ENCODE data around the gene LRRC26. TPM values are rescaled to one million over a fixed set of nuclear protein-coding genes. Genes with fewer than 3 reads are reported as not detected.

Gene LRRC26
- total RNA-seq, 1 donor = not detected

DNA sequence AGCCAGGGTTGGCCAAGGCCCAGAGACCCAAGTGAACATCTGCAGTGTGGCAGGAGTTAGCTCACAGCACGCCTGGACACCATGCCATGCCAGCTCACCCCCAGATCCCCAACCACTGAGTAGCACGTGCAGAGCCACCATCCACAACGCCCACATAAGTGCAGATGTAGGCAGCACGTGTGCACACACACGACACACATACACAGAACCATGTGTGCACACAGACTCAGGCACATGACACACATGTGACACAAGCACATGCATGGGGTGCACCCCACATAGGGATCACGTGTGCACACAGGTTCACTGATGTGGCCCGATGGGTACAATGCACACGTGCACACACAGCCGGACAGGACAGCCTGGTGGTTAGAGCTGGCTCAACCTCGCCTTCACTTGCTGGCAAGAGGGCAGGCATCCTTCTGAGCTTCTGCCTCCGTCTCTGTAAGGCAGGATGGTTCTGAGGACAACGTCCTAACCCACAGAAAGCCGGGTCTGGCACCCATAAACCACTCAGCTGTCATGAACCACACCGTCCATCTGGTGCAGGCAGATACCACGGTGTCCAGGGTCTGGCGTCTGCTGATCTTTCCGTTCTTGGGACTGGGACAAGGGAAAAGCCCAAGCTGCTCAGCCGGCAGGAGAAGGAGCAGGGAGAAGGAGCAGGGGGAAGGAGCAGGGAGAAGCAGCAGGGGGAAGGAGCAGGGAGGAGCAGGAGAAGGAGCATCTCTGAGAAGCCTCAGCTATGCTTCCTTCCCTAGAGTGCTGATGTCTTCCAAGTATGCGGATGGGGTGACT lies 12.0 kb downstream of the LRRC26 start:
- no peak overlapping the region for H3K4me3 ChIP-seq (ENCODE audit: low read depth, low read length)
- TF ChIP-seq, protein P1, sequence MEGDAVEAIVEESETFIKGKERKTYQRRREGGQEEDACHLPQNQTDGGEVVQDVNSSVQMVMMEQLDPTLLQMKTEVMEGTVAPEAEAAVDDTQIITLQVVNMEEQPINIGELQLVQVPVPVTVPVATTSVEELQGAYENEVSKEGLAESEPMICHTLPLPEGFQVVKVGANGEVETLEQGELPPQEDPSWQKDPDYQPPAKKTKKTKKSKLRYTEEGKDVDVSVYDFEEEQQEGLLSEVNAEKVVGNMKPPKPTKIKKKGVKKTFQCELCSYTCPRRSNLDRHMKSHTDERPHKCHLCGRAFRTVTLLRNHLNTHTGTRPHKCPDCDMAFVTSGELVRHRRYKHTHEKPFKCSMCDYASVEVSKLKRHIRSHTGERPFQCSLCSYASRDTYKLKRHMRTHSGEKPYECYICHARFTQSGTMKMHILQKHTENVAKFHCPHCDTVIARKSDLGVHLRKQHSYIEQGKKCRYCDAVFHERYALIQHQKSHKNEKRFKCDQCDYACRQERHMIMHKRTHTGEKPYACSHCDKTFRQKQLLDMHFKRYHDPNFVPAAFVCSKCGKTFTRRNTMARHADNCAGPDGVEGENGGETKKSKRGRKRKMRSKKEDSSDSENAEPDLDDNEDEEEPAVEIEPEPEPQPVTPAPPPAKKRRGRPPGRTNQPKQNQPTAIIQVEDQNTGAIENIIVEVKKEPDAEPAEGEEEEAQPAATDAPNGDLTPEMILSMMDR (IDR thresholded peaks at IDR 0.05; ENCODE audit: insufficient read depth, low read depth, low read length) = no peak
- DNase-seq (ENCODE audit: low read depth) = no peak

DNA sequence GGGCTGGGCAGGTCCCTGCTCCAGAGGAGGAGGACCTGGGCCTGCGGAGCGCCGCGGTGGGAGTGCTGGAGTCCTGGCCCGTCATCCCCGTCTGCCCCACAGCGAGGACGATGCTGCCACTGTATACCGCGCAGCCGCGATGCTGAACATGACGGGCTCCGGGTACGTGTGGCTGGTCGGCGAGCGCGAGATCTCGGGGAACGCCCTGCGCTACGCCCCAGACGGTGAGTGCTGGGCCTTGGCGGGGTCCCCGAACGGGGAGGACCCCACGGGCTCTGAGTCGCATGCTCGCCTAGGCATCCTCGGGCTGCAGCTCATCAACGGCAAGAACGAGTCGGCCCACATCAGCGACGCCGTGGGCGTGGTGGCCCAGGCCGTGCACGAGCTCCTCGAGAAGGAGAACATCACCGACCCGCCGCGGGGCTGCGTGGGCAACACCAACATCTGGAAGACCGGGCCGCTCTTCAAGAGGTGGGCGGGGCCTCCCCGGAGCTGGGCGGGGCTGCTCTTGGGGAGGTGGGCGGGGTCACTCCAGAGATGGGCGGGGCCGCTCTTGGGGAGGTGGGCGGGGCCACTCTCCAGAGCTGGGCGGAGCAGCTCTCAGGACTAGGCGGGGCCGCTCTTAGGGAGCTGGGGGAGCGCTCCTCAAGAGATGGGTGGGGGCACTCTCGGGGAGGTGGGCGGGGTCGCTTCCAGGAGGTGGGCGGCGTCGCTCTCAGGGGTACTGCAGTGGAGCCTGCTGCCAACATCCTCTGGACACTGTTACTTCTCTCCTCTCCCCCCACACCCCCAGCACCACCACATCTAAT lies 13.1 kb downstream of the LRRC26 start:
- DNase-seq (ENCODE audit: low read depth) = peak; percentile 59
- TF ChIP-seq, protein P1 (IDR thresholded peaks at IDR 0.05; ENCODE audit: insufficient read depth, low read depth, low read length) = no peak
- peak overlapping the region; percentile 46 for H3K4me3 ChIP-seq (ENCODE audit: low read depth, low read length)

DNA sequence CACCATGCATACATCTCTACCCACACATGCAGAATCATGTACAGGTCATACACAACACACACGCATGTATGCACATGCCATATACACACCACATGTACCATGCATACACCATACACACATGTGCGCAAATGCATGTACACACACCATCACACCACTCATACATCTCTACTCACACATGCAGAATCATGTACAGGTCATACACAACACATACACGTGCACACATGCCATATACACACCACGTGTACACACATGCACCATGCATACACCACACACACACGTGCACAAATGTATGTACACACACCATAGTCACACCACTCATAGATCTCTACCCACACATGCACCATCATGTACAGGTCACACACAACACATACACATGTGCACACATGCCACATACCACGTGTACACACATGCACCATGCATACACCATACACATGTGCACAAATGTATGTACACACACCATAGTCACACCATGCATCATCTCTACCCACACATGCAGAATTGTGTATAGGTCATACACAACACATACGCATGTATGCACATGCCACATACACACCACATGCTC lies 16.9 kb downstream of the LRRC26 start:
- no peak overlapping the region for H3K4me3 ChIP-seq (ENCODE audit: low read depth, low read length)
- DNase-seq (ENCODE audit: low read depth) = no peak
- TF ChIP-seq, protein P1 (IDR thresholded peaks at IDR 0.05; ENCODE audit: insufficient read depth, low read depth, low read length) = no peak

DNA sequence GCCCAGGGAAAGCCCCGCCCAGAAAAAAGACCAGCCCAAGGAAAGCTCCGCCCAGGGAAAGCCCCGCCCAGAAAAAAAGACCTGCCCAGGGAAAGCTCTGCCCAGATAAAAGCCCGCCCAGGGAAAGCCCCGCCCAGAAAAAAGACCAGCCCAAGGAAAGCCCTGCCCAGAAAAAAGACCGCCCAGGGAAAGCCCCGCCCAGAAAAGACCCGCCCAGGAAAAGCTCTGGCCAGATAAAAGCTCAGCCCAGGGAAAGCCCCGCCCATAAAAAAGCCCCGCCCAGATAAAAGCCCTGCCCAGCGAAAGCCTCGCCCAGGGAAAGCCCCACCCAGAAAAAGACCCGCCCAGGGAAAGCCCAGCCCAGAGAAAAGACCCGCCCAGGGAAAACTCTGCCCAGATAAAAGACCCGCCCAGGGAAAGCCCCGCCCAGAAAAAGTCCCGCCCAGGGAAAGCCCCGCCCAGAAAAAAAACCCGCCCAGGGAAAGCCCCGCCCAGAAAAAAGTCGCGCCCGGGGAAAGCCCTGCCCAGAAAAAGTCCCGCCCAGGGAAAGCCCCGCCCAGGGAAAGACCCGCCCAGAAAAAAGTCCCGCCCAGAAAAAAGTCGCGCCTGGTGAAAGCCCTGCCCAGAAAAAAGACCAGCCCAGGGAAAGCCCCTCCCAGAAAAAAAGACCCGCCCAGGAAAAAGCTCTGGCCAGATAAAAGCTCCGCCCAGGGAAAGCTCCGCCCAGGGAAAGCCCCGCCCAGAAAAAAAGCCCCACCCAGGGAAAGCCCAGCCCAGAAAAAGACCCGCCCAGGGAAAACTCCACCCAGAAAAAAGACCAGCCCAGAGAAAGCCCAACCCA lies 19.0 kb downstream of the LRRC26 start:
- peak; percentile 86 for DNase-seq (ENCODE audit: low read depth)
- no peak overlapping the region for H3K4me3 ChIP-seq (ENCODE audit: low read depth, low read length)
- TF ChIP-seq, protein P1 (IDR thresholded peaks at IDR 0.05; ENCODE audit: insufficient read depth, low read depth, low read length) = no peak

DNA sequence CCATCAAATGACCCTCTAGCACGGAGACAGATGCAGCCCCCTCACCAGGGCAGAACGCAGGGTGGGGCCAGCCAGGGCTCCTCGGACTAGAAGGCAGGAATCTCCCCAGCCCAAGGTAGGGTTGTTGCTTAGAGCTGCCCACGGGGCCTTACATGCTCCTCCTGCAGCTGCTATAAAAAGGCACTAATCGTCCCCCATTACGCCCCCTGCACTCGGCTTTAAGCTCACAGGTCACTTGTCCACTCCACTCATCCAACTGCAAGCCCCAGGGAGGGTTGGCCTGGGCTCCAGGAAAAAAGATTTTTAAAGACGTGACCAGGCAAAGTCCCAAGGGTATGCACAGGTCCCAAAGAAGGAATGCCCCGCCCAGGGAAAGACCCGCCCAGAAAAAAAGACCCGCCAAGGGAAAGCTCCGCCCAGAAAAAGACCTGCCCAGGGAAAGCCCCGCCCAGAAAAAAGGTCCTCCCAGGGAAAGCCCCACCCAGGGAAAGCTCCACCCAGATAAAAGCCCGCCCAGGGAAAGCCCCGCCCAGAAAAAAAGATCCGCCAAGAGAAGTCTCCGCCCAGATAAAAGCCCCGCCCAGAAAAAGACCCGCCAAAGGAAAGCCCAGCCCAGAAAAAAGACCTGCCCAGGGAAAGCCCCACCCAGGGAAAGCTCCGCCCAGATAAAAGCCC lies 19.8 kb downstream of the LRRC26 start:
- H3K4me3 ChIP-seq (ENCODE audit: low read depth, low read length) = no peak overlapping the region
- TF ChIP-seq, protein P1 (IDR thresholded peaks at IDR 0.05; ENCODE audit: insufficient read depth, low read depth, low read length) = no peak
- no peak for DNase-seq (ENCODE audit: low read depth)

DNA sequence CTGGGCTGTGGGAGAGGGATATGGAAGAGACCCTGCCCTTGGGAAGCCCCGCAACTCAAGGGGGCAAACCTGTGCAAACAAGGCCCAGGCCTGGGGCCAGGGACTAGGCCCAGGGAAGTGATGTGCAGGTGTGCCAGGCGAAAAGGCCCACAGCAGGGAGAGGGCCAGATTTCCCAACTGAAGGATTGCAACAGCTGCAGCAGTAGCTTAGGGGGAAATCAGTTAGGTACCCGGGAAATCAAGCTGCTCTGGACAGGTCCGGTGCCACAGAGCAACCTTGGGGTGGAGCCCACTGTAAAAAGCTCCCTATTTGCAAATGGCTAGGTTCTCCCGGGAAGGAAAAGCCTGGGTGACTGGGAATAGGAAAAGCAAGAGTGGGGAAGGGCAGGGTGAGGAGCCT lies 20.5 kb downstream of the LRRC26 start:
- TF ChIP-seq, protein P1 (IDR thresholded peaks at IDR 0.05; ENCODE audit: insufficient read depth, low read depth, low read length) = no peak
- no peak overlapping the region for H3K4me3 ChIP-seq (ENCODE audit: low read depth, low read length)
- no peak for DNase-seq (ENCODE audit: low read depth)

Data from fibroblast of villous mesenchyme (primary cell).